ENCODE data around the gene FURIN.

FURIN gene

GRCh38 chr15:90864507-90864906 is 3.9 kb upstream of the FURIN start:
- DNase-seq (ENCODE audit: low spot score), result no peak
- TF ChIP-seq, protein P1, sequence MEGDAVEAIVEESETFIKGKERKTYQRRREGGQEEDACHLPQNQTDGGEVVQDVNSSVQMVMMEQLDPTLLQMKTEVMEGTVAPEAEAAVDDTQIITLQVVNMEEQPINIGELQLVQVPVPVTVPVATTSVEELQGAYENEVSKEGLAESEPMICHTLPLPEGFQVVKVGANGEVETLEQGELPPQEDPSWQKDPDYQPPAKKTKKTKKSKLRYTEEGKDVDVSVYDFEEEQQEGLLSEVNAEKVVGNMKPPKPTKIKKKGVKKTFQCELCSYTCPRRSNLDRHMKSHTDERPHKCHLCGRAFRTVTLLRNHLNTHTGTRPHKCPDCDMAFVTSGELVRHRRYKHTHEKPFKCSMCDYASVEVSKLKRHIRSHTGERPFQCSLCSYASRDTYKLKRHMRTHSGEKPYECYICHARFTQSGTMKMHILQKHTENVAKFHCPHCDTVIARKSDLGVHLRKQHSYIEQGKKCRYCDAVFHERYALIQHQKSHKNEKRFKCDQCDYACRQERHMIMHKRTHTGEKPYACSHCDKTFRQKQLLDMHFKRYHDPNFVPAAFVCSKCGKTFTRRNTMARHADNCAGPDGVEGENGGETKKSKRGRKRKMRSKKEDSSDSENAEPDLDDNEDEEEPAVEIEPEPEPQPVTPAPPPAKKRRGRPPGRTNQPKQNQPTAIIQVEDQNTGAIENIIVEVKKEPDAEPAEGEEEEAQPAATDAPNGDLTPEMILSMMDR (IDR thresholded peaks at IDR 0.05; ENCODE audit: extremely low read depth, missing control alignments), result no peak

DNA sequence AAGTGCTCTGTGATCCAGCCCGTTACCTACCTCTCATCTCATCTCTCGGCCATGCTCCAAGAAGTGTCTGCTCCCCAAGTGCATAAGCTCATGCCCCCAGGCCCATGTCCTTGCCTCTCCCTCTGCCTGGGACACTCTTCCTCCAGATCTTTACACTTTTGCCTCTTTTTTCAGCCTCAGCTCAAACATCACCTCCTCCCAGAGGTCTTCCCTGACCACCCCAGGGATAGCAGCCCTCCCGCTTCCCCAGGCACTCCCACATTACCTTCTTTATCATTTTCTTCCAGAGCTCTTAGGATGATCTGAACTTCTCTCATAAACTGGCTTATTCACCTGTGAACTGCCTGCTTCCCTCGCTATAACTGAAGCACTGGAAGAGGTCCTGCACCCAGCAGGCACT is 2.7 kb upstream of the FURIN start:
- no peak for DNase-seq (ENCODE audit: low spot score)
- TF ChIP-seq, protein P1 (IDR thresholded peaks at IDR 0.05; ENCODE audit: extremely low read depth, missing control alignments), result no peak

GRCh38 chr15:90866161-90866715 is 2.1 kb upstream of the FURIN start:
- no peak for DNase-seq (ENCODE audit: low spot score)

DNA sequence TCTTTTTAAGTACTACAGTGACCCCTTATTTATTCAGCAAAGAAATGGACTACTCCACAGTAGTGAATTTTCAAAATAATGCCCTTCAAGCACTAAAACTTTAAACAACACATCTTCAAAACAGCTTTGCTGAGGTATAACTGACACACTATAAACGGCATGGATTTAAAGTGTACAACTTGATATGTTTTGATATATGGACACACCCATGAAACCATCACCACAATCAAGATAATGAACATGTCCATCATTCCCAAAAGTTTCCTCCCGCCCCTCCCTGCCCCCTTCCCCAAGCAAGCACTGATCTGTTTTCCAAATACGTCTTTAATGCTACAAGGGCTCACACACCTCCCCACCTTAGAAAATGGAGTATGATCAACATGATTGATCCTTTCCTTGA is 1.6 kb upstream of the FURIN start:
- TF ChIP-seq, protein P1 (IDR thresholded peaks at IDR 0.05; ENCODE audit: extremely low read depth, missing control alignments), result no peak
- DNase-seq (ENCODE audit: low spot score), result no peak

More at GRCh38 chr15:90866161-90866715, 2.1 kb upstream of the FURIN start:
- TF ChIP-seq, protein P1 (IDR thresholded peaks at IDR 0.05; ENCODE audit: extremely low read depth, missing control alignments), result no peak

- no peak for DNase-seq (ENCODE audit: low spot score)
- TF ChIP-seq, protein P1 (IDR thresholded peaks at IDR 0.05; ENCODE audit: extremely low read depth, missing control alignments), result no peak
These were observed 753 bp downstream of the FURIN start for GRCh38 chr15:90869140-90869541.

DNA sequence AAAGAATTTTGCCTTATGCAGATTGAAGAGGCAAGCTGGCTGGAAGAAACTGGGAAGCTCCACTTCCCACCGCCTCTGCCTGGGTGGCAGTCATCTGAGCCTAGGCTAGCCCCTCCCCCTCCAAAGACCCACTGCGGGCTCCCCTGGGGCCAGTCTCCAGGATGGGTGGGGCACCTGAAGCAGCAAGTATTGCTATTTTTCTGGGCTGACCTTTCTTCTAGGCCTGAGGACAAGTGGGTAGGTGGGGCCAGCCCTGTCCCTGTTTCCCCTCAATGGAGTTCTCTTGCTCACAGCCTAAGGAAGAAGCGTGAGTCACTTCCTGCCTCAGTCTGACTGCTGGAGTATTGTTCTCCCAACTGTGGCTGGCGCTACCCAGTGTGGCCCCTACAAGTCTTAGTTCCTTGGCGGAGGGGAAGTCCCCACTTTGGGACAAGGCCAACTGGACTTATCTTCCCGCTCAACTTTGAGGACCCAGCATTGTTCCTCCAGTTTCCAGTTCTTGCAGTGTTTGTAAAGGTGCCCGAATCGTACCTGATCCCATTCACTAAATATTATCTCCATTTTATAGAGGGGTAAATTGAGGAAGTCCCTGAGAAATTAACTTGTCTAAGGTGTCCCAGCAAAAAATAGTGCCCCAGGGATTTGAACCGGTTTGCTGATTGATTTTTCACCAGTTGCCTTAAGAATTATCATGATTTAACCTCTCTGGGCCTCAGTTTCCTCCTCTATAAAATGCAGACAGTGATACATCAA is 1.4 kb downstream of the FURIN start:
- TF ChIP-seq, protein P1 (IDR thresholded peaks at IDR 0.05; ENCODE audit: extremely low read depth, missing control alignments), result no peak
- no peak for DNase-seq (ENCODE audit: low spot score)

DNA sequence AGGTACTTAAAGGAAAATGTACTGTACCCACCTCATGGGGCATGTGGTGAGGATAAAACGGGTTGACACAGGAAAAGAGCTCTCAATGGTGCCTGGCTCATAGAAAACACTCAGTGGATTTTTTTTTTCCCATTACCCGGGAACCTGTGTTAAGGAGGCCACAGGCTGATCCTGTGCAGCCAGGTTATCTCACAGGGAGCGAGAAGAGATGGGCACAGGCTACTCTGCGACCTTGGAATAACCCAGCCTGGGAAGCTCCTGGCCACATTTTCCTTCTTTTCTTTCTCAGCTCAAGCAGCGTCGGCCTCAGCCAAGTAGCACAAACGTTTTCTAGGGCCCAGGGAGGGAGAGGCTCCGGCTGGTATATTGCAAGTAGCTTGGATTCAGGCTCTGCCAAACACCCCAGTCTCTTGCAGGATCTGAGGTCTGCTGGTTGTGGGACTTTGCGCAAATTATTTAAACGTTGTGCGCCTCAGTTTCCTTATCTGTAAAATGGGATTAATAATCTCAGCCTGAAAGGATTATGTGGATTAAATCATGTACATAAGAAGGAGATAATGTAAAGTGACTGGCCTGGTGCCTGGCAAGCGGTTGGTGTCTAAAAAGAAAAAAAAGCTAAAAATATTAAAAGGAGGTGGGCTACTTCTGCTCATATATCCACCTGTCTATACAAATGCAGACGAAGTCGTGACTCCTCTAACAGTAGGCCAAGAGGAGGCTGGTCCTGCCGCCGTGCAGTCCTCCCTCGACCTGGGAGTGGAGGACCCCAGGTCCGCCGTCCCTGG is 2.2 kb downstream of the FURIN start:
- DNase-seq (ENCODE audit: low spot score), result no peak

More for the DNA sequence above, 2.2 kb downstream of the FURIN start:
- TF ChIP-seq, protein P1 (IDR thresholded peaks at IDR 0.05; ENCODE audit: extremely low read depth, missing control alignments), result no peak

Measured in GM20000 (cell line).